HCT116 (cell line): ENCODE data around the gene RHBDD3. TPM values are rescaled to one million over a fixed set of nuclear protein-coding genes. Genes with fewer than 3 reads are reported as not detected.

ENCODE experiments used
- ATAC-seq: fragments of 200-7000 bp; cut with Tn5 transposase; 2 replicates; pipeline ENCODE4 v1.9.1; 2020; ENCODE audit warnings: mild to moderate bottlenecking, moderate library complexity
- BruUV-seq: library from RNA; stranded (reverse); fragments of 400-500 nt; replicated peaks from 2 replicates; lab custom pipeline; 2021; lab: Mats Ljungman, UMichigan
- CTCF ChIA-PET: fragments of 300-600 bp; sonication (Branson Sonifier 250); formaldehyde crosslinking; loops from one replicate; lab custom pipeline; 2021; ENCODE audit warnings: antibody characterized with exemption; lab: Charles Lee
- POLR2A ChIA-PET: fragments of 300-600, 350-600 bp; sonication (Branson Sonifier 250); formaldehyde crosslinking; loops from one replicate; lab custom pipeline; 2021; ENCODE audit warnings: antibody characterized with exemption; lab: Charles Lee
- RAD21 ChIA-PET, 2 experiments: fragments of 300-600 bp; sonication (Branson Sonifier 250); formaldehyde crosslinking; loops; one replicate each; lab custom pipeline; 2023; ENCODE audit warnings: low total read pairs in 2 of 2; ENCODE audit not compliant: uncharacterized antibody in 2 of 2, unreplicated experiment in 2 of 2, low non-redundant PET in 1 of 2; lab: Charles Lee
- DNase-seq: peaks from one replicate; pipeline ENCODE4 v3.0.0-alpha.2; 2010; ENCODE audit warnings: low read depth, low spot score
- H2AFZ ChIP-seq: fragments of 200-600 bp; shearing (Covaris generic), sonication (generic); 2 replicates; pipeline ENCODE4 v1.6.1; 2017; ENCODE audit warnings: low read depth, mixed run types, mixed read lengths, antibody characterized with exemption, low read length; ENCODE audit not compliant: poor library complexity, severe bottlenecking
- H3K27ac ChIP-seq: 2 replicates; pipeline ENCODE4 v1.5.1; 2012; ENCODE audit warnings: low read depth, low read length
- H3K27me3 ChIP-seq: fragments of 200-600 bp; sonication (generic); 2 replicates; pipeline ENCODE4 v1.6.1; 2016; ENCODE audit warnings: mixed run types, low read length, mixed read lengths; ENCODE audit not compliant: insufficient read depth
- H3K36me3 ChIP-seq, 2 experiments: fragments of 200-500 bp in 1 of 2; fragments of 200-600 bp in 1 of 2; sonication (Bioruptor generic) in 1 of 2; sonication (generic) in 1 of 2; 2 replicates each; pipeline versions ENCODE4 v1.5.1 to v1.6.1; 2014 to 2016; ENCODE audit warnings: low read length in 2 of 2, inconsistent platforms in 1 of 2, mixed read lengths in 1 of 2, mixed run types in 1 of 2; ENCODE audit not compliant: insufficient read depth in 2 of 2, control insufficient read depth in 1 of 2
- H3K4me1 ChIP-seq, 2 experiments: fragments of 200-600 bp in 1 of 2; sonication (generic) in 1 of 2; 2 replicates each; pipeline versions ENCODE4 v1.5.1 to v1.6.1; 2012 to 2017; ENCODE audit warnings: low read length in 2 of 2, inconsistent platforms in 1 of 2, mild to moderate bottlenecking in 1 of 2, mixed read lengths in 1 of 2, mixed run types in 1 of 2, moderate library complexity in 1 of 2; ENCODE audit not compliant: insufficient read depth in 2 of 2, control insufficient read depth in 1 of 2
- H3K4me2 ChIP-seq: fragments of 200-600 bp; sonication (generic); 2 replicates; pipeline ENCODE4 v1.6.1; 2017; ENCODE audit warnings: mixed run types, low read length, mixed read lengths
- H3K4me3 ChIP-seq, 2 experiments: fragments of 200-600 bp in 1 of 2; sonication (generic) in 1 of 2; replicated peaks in 1 of 2; 2 replicates each; pipeline ENCODE4 v1.5.1; 2011 to 2016; ENCODE audit warnings: low read length in 2 of 2, control low read depth in 1 of 2, low read depth in 1 of 2, mild to moderate bottlenecking in 1 of 2, mixed read lengths in 1 of 2, mixed run types in 1 of 2
- H3K79me2 ChIP-seq: fragments of 200-600 bp; sonication (generic); 2 replicates; pipeline ENCODE4 v1.6.1; 2017; ENCODE audit warnings: mild to moderate bottlenecking, mixed run types, low read length, moderate library complexity, mixed read lengths; ENCODE audit not compliant: insufficient read depth
- H3K9ac ChIP-seq: fragments of 200-600 bp; sonication (generic); 2 replicates; pipeline ENCODE4 v1.6.1; 2016; ENCODE audit warnings: low read length, mixed read lengths
- H3K9me2 ChIP-seq: fragments of 200-600 bp; sonication (generic), shearing (Covaris generic); 2 replicates; pipeline ENCODE4 v1.6.1; 2017; ENCODE audit warnings: mixed run types, mild to moderate bottlenecking, moderate library complexity; ENCODE audit not compliant: insufficient read depth
- H3K9me3 ChIP-seq, 2 experiments: fragments of 200-500 bp in 1 of 2; fragments of 200-600 bp in 1 of 2; sonication (Bioruptor generic) in 1 of 2; sonication (generic) in 1 of 2; 2 replicates each; pipeline ENCODE4 v1.6.1; 2014 to 2017; ENCODE audit warnings: low read length in 2 of 2, mixed read lengths in 2 of 2, inconsistent platforms in 1 of 2, low read depth in 1 of 2, mild to moderate bottlenecking in 1 of 2, mixed run types in 1 of 2, moderate library complexity in 1 of 2; ENCODE audit not compliant: control insufficient read depth in 1 of 2, insufficient read depth in 1 of 2
- H4K20me1 ChIP-seq: fragments of 200-600 bp; sonication (generic), shearing (Covaris generic); 2 replicates; pipeline ENCODE4 v1.6.1; 2017; ENCODE audit warnings: mixed run types, mild to moderate bottlenecking, moderate library complexity; ENCODE audit not compliant: insufficient read depth
- CEBPB ChIP-seq: IDR thresholded peaks from 2 replicates; pipeline ENCODE4 v1.6.1; 2012; ENCODE audit warnings: low read depth
- EZH2 ChIP-seq: fragments of 200-600 bp; sonication (generic); IDR thresholded peaks from 2 replicates; pipeline ENCODE4 v1.6.1; 2017; ENCODE audit warnings: antibody characterized with exemption, mixed run types
- EZH2phosphoT487 ChIP-seq: fragments of 200-600 bp; IDR thresholded peaks from 2 replicates; pipeline ENCODE4 v1.6.1; 2018; ENCODE audit warnings: antibody characterized with exemption, borderline replicate concordance
- JUND ChIP-seq: IDR thresholded peaks from 2 replicates; pipeline ENCODE4 v1.6.1; 2012
- POLR2A ChIP-seq: IDR thresholded peaks from 2 replicates; pipeline ENCODE4 v1.7.0; 2011; ENCODE audit warnings: borderline replicate concordance; ENCODE audit not compliant: insufficient read depth, insufficient read length; ENCODE audit errors: extremely low read depth
- POLR2AphosphoS5 ChIP-seq: IDR thresholded peaks from 2 replicates; pipeline ENCODE4 v1.6.1; 2011; ENCODE audit warnings: mild to moderate bottlenecking, low read depth, low read length, moderate library complexity
- RAD21 ChIP-seq: IDR thresholded peaks from 2 replicates; pipeline ENCODE4 v1.6.1; 2012; ENCODE audit warnings: low read depth, mild to moderate bottlenecking
- SIN3A ChIP-seq: IDR thresholded peaks from 2 replicates; pipeline ENCODE4 v1.6.1; 2012; ENCODE audit warnings: low read depth
- SRF ChIP-seq: IDR thresholded peaks from 2 replicates; pipeline ENCODE4 v1.6.1; 2012; ENCODE audit warnings: low read depth
- TCF7L2 ChIP-seq: IDR thresholded peaks from 2 replicates; pipeline ENCODE4 v1.7.0; 2011; ENCODE audit warnings: borderline replicate concordance, inconsistent platforms; ENCODE audit not compliant: insufficient read depth, insufficient read length; ENCODE audit errors: extremely low read depth
- YY1 ChIP-seq: IDR thresholded peaks from 2 replicates; pipeline ENCODE4 v1.6.1; 2011; ENCODE audit warnings: low read length, low read depth, moderate library complexity, mild to moderate bottlenecking; ENCODE audit not compliant: insufficient replicate concordance; ENCODE audit errors: extremely low read depth
- ZFX ChIP-seq: fragments of 450-650 bp; IDR thresholded peaks from 2 replicates; pipeline ENCODE4 v1.6.1; 2017
- intact Hi-C: fragments of 100-400 bp; cut with micrococcal nuclease; formaldehyde crosslinking; loops from 2 replicates; pipeline ENCODE4 v1.10.0; 2022
- total RNA-seq: library from RNA; stranded (reverse); gene quantifications from one replicate; pipeline ENCODE4 v1.2.1, GENCODE V29; 2021; ENCODE audit not compliant: unreplicated experiment
- TF ChIP-seq, protein P1 (sequence below): IDR thresholded peaks from 2 replicates; pipeline ENCODE4 v1.6.1; 2011; ENCODE audit warnings: mild to moderate bottlenecking, low read length, moderate library complexity; ENCODE audit not compliant: insufficient replicate concordance; ENCODE audit errors: extremely low read depth

The RHBDD3 gene
- total RNA-seq, 1 experiment from 2014 or later, result 30.2 TPM

DNA sequence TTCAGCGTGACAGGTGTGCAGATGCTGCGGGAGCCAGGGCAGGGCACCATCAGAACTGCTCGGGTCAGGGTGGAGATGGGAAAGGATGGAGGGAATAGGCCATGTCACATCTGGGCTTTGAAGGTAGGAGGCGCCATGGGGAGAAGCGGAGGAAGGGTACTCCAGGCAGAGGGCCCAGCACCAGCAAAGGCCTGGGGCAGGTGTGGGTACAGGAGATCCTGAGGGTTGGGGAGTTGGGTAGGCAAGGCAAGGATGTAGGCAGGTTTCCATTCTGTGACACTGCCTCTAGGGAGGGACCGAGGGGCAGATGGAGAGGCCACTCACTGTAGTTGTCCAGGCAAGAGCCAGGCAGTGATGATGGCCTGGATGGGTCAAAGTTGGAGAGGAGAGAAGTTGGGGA, 53.5 kb downstream of the RHBDD3 start:
- Histone ChIP-seq H3K36me3 (no peaks in the 10 kb centered on the region), H3K79me2 (no peaks in the 10 kb centered on the region), H4K20me1 (no peaks in the 10 kb centered on the region), H3K4me1 (no peaks in the 10 kb centered on the region), H3K4me2 (no peak overlapping the region), H3K27me3 (no peaks in the 10 kb centered on the region), H2AFZ (no peak overlapping the region), H3K9me3 (no peaks in the 10 kb centered on the region), H3K4me3 (no peak overlapping the region), H3K9me2 (no peaks in the 10 kb centered on the region), H3K27ac (no peak overlapping the region), H3K9ac (no peak overlapping the region)
- BruUV-seq, result no TSS peak
- ChIA-PET RAD21 (no interaction called here), CTCF (no interaction called here), POLR2A (no interaction called here)
- DNase-seq, result no peak
- intact Hi-C loops, result no loop called here
- TF ChIP-seq SIN3A, result no peak
- TF ChIP-seq SRF, result no peak
- TF ChIP-seq ZFX, result no peak
- TF ChIP-seq RAD21, result no peak
- no peak for TF ChIP-seq POLR2AphosphoS5
- no peak for TF ChIP-seq JUND
- TF ChIP-seq YY1, result no peak
- TF ChIP-seq EZH2phosphoT487, result no peak
- no peak for TF ChIP-seq TCF7L2
- no peak for TF ChIP-seq EZH2
- no peak for TF ChIP-seq CEBPB
- TF ChIP-seq POLR2A, result no peak
- TF ChIP-seq, protein P1, sequence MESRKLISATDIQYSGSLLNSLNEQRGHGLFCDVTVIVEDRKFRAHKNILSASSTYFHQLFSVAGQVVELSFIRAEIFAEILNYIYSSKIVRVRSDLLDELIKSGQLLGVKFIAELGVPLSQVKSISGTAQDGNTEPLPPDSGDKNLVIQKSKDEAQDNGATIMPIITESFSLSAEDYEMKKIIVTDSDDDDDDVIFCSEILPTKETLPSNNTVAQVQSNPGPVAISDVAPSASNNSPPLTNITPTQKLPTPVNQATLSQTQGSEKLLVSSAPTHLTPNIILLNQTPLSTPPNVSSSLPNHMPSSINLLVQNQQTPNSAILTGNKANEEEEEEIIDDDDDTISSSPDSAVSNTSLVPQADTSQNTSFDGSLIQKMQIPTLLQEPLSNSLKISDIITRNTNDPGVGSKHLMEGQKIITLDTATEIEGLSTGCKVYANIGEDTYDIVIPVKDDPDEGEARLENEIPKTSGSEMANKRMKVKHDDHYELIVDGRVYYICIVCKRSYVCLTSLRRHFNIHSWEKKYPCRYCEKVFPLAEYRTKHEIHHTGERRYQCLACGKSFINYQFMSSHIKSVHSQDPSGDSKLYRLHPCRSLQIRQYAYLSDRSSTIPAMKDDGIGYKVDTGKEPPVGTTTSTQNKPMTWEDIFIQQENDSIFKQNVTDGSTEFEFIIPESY, result no peak
- ATAC-seq, result no peak
